H1 (cell line): ENCODE results near the gene FAM83F. TPM values are rescaled to one million over a fixed set of nuclear protein-coding genes. Genes with fewer than 3 reads are reported as not detected.

Experiments used
- polyA plus RNA-seq, 7 experiments: library from polyadenylated mRNA; depleted of rRNA in 3 of 7; stranded (reverse) in 5 of 7; unstranded in 2 of 7; fragments of >200 nt in 5 of 7; fragments of 200-250 nt in 2 of 7; gene quantifications; 1 replicate in 5 of 7; 2 replicates in 1 of 7; 4 replicates in 1 of 7; pipeline versions ENCODE4 v1.2.1 to v1.2.3, GENCODE V29; 2011 to 2013; ENCODE audit warnings: missing spikeins in 2 of 7, mixed read lengths in 2 of 7
- total RNA-seq: library from RNA; stranded (reverse); fragmentation: NEBNext Ultra II Directional; extraction: Animal tissue kit (Norgen Biotek cat#: 25700); gene quantifications from 2 replicates; pipeline ENCODE4 v1.2.1, GENCODE V29; 2021
- TF ChIP-seq, protein P1 (sequence below): IDR thresholded peaks from 2 replicates; pipeline ENCODE4 v1.6.1; 2011; ENCODE audit warnings: low read length, improper control_type of control experiment
- TF ChIP-seq, protein P2 (sequence below): IDR thresholded peaks from 2 replicates; pipeline ENCODE4 v1.6.1; 2012; ENCODE audit warnings: inconsistent platforms

Gene FAM83F
- total and polyA plus RNA-seq, 2 of the 8 experiments (the other 6 are each of a cell fraction or from before 2014, with no cell fraction given) = 8.6 to 18.9 TPM

DNA sequence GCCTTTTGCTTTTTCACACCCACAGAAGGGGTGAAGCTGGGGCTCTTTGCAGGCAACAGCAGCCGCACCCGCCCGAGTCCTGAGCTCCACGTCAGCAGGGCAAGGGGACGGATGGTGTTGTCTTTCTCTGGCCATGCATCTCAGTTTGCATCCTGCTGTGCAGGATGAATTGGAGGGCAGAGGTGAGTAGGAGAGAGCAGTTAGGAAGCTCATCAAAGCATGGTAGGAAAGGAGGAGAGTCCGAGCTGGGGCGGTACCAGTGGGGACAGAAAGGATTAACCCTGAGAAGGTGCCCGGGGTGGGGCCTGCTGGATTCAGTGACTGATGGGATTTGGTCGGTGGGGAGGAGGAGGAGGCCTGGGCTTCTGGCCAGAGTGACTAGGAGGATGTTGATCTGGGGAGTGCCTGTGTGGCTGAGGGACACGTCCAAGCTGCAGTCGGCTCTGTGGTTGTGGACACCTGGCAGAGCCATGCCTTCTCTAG is 14.6 kb downstream of the FAM83F start (continued):
- TF ChIP-seq, protein P1, sequence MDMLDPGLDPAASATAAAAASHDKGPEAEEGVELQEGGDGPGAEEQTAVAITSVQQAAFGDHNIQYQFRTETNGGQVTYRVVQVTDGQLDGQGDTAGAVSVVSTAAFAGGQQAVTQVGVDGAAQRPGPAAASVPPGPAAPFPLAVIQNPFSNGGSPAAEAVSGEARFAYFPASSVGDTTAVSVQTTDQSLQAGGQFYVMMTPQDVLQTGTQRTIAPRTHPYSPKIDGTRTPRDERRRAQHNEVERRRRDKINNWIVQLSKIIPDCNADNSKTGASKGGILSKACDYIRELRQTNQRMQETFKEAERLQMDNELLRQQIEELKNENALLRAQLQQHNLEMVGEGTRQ = no peak
- TF ChIP-seq, protein P2, sequence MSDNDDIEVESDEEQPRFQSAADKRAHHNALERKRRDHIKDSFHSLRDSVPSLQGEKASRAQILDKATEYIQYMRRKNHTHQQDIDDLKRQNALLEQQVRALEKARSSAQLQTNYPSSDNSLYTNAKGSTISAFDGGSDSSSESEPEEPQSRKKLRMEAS = peak; percentile 59
